Activated T-helper 1 cell treated with anti-CD3 and anti-CD28 coated beads, Interleukin-12 subunit alpha, Interleukin-12 subunit beta, Interleukin-2, Interleukin-4 antibody, amounts not matched to agents 30 ng/mL and 10 ng/mL and 1 ng/mL, durations not matched to agents 14 hours and 24 hours and 36 hours (primary cell): Measurements from ENCODE around the gene PRKAR2A. TPM values are rescaled to one million over a fixed set of nuclear protein-coding genes. Genes with fewer than 3 reads are reported as not detected.

Experiments
- DNase-seq: peaks from one replicate; pipeline ENCODE4 v3.0.0; 2021; ENCODE audit warnings: low spot score
- H3K27ac Mint-ChIP-seq: one replicate; pipeline ENCODE4 v1.8.0; 2021; ENCODE audit warnings: mild to moderate bottlenecking, mixed read lengths
- H3K27me3 Mint-ChIP-seq: one replicate; pipeline ENCODE4 v1.8.0; 2022; ENCODE audit warnings: mild to moderate bottlenecking, moderate library complexity, mixed read lengths; ENCODE audit not compliant: insufficient read depth
- H3K36me3 Mint-ChIP-seq: one replicate; pipeline ENCODE4 v1.8.0; 2021; ENCODE audit warnings: low read depth, mixed read lengths
- H3K4me1 Mint-ChIP-seq: one replicate; pipeline ENCODE4 v1.8.0; 2021; ENCODE audit warnings: low read depth, mixed read lengths
- H3K4me3 Mint-ChIP-seq: one replicate; pipeline ENCODE4 v1.8.0; 2021; ENCODE audit warnings: mild to moderate bottlenecking, moderate library complexity, mixed read lengths
- H3K9me3 Mint-ChIP-seq: one replicate; pipeline ENCODE4 v1.8.0; 2021; ENCODE audit warnings: mixed read lengths
- intact Hi-C: fragments of 100-400 bp; cut with micrococcal nuclease; formaldehyde crosslinking; loops from one replicate; pipeline ENCODE4 v1.15.1; 2024
- total RNA-seq: library from RNA; stranded (reverse); gene quantifications from 2 replicates; pipeline ENCODE4 v1.2.3, GENCODE V29; 2022

Gene PRKAR2A
- 34.7 and 38.8 TPM in 2 replicates for total RNA-seq

- Mint-ChIP-seq H3K4me1 (peaks cover 22% of the 10 kb centered on the region), H3K27me3 (no peaks in the 10 kb centered on the region), H3K36me3 (peaks cover 7% of the 10 kb centered on the region), H3K27ac (peak within 1 kb of the TSS; percentile 71), H3K4me3 (peak within 1 kb of the TSS; percentile 87), H3K9me3 (no peaks in the 10 kb centered on the region)
- intact Hi-C loops = loop anchor here (1.0 to 2.0 kb wide), 7 partner anchors 35 to 659 kb away; partner anchors contain the start of genes ARIH2, CDC25A, DAG1 and P4HTM
- DNase-seq = peak; percentile 79
Observed at GRCh38 chr3:48847504-48848423, at the start of gene PRKAR2A. TSS of gene PRKAR2A (minus strand) at chr3:48847874. CDS start at chr3:48847596, 278 bp downstream.

GRCh38 chr3:48896936-48897335 is 49.3 kb upstream of the PRKAR2A start:
- peak overlapping the region; percentile 43 for H3K4me3 Mint-ChIP-seq
- peak overlapping the region; percentile 47 for H3K27ac Mint-ChIP-seq
- H3K36me3 Mint-ChIP-seq = peaks cover 4% of the 10 kb centered on the region
- intact Hi-C loops = loop anchor here (5.0 to 10.0 kb wide), 3 partner anchors 35 to 422 kb away; partner anchors contain the start of gene WDR6
- H3K9me3 Mint-ChIP-seq = no peaks in the 10 kb centered on the region
- no peaks in the 10 kb centered on the region for H3K27me3 Mint-ChIP-seq
- DNase-seq = no peak
- peaks cover 29% of the 10 kb centered on the region for H3K4me1 Mint-ChIP-seq

- Mint-ChIP-seq H3K27me3 (no peaks in the 10 kb centered on the region), H3K4me3 (no peak overlapping the region), H3K4me1 (peaks cover 28% of the 10 kb centered on the region), H3K36me3 (peaks cover 4% of the 10 kb centered on the region), H3K27ac (no peak overlapping the region), H3K9me3 (no peaks in the 10 kb centered on the region)
- DNase-seq = no peak
- intact Hi-C loops = loop anchor here (10.0 kb wide), 1 partner anchor 420 kb away; no protein-coding TSS in a partner anchor
Observed at GRCh38 chr3:48894516-48894915, 46.8 kb upstream of the PRKAR2A start.

- Mint-ChIP-seq H3K27ac (no peak overlapping the region), H3K4me1 (peaks cover 1% of the 10 kb centered on the region), H3K4me3 (no peak overlapping the region), H3K27me3 (no peaks in the 10 kb centered on the region), H3K36me3 (peaks cover 6% of the 10 kb centered on the region), H3K9me3 (no peaks in the 10 kb centered on the region)
- intact Hi-C loops = loop anchor here (10.0 kb wide), 1 partner anchor 417 kb away; no protein-coding TSS in a partner anchor
- DNase-seq = no peak
Observed at GRCh38 chr3:48891606-48892005, 43.9 kb upstream of the PRKAR2A start.

- H3K27me3 Mint-ChIP-seq = no peaks in the 10 kb centered on the region
- intact Hi-C loops = no loop called here
- no peak overlapping the region for H3K4me3 Mint-ChIP-seq
- H3K4me1 Mint-ChIP-seq = no peaks in the 10 kb centered on the region
- H3K9me3 Mint-ChIP-seq = no peaks in the 10 kb centered on the region
- DNase-seq = no peak
- H3K36me3 Mint-ChIP-seq = peaks cover 11% of the 10 kb centered on the region
- no peak overlapping the region for H3K27ac Mint-ChIP-seq
Observed at GRCh38 chr3:48885753-48886152, 38.1 kb upstream of the PRKAR2A start.

DNA sequence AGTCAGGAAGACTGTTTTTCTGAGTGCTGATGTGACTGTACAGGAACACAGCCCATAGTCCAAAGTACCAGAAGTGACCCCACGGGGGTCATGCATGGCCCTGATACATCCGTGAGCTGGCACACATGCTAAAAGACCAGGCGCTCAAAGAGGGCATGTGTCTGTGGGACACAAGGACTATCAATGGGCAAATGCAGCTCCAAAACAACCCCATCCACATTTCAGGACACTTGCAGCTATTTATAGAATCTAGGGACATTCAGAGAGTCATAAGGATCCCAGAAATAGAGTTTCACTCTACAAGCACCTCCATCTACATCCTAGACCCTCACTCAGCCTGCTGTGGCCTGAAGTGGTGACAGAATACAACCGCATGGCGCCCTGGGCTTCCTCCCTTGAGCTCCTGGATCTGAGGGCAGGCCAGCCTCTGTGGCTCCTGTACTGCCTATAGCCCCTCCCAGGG is 34.0 kb upstream of the PRKAR2A start:
- H3K27ac Mint-ChIP-seq = no peak overlapping the region
- no peaks in the 10 kb centered on the region for H3K4me1 Mint-ChIP-seq

DNA sequence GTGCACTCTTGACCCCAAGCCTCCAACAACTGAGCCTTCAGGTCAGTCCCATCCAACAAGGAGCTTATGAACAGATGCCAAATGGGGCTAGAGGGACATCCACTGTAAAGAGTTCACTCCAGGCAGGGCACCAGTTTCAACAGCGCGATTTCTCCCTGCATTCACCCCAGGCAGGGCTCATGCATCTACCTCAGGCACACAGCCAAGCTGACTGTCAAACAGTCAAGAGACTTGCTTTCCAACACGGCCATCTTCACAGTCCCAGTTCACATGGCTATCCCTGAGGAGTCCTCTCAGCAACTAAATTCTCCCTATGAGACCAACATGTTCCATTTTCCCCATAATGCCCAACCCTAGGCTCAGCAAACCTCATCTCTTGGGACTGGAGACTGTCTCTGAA is 33.3 kb upstream of the PRKAR2A start:
- intact Hi-C loops = no loop called here
- Mint-ChIP-seq H3K4me3 (no peak overlapping the region), H3K4me1 (no peaks in the 10 kb centered on the region), H3K27me3 (no peaks in the 10 kb centered on the region), H3K27ac (no peak overlapping the region), H3K36me3 (peaks cover 11% of the 10 kb centered on the region), H3K9me3 (no peaks in the 10 kb centered on the region)
- DNase-seq = no peak

More for the DNA sequence above, 34.0 kb upstream of the PRKAR2A start:
- intact Hi-C loops = no loop called here
- no peak overlapping the region for H3K4me3 Mint-ChIP-seq
- H3K9me3 Mint-ChIP-seq = no peaks in the 10 kb centered on the region
- no peak for DNase-seq
- H3K36me3 Mint-ChIP-seq = peaks cover 11% of the 10 kb centered on the region
- no peaks in the 10 kb centered on the region for H3K27me3 Mint-ChIP-seq

DNA sequence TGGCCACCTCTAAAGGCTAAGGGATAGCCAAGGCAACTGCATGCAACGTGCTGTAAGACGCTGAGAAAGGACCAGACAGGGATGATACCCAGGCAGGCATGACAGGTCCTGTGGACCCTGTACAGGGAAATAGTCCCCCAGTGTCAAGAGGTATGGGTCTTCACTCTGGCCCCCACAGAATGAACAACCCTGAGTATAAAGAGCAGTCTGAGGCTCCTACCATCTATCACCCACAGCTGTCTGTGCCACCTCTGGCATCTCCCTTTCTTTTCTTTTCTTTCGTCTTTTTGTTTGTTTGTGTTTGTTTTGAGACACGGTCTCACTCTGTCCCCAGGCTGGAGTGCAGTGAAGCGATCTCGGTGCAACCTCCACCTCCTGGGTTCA is 32.3 kb upstream of the PRKAR2A start:
- Mint-ChIP-seq H3K4me1 (no peaks in the 10 kb centered on the region), H3K36me3 (peaks cover 8% of the 10 kb centered on the region), H3K4me3 (no peak overlapping the region), H3K27me3 (no peaks in the 10 kb centered on the region), H3K27ac (no peak overlapping the region), H3K9me3 (no peaks in the 10 kb centered on the region)
- intact Hi-C loops = no loop called here
- DNase-seq = no peak

DNA sequence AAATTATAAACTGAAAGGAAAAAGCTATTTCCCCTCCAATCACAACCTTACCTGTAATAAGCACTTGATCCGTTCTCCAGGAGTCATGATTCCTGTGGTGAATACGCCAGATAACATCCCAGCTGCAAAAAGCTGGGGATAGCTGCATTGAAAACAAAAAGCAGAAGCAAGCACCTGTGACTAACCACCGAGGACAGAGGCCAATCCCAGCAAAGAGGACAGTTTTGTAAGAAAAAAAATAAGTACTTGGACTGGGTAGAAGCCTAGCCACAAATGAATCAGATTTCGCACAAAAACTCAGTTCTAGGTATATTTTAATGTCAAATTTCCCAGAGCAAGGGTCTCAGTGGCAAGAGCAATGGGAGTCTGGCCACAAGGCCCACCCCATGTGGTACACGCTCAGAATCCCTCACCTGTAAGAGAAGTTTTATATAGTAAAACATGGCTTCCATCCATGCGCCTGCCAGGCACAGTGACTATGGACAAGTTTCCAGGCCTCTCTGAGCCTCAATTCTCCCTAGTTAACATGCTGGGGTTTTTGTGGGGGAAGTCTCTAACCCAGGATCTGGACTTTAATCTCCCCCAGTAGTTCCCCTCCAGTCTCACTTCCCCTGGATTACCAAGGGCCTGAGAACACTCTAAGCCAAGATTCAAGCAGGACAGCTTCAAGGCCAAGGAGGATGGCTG is 31.8 kb upstream of the PRKAR2A start:
- H3K27ac Mint-ChIP-seq = no peak overlapping the region
- H3K27me3 Mint-ChIP-seq = no peaks in the 10 kb centered on the region
- intact Hi-C loops = no loop called here
- no peaks in the 10 kb centered on the region for H3K4me1 Mint-ChIP-seq
- H3K4me3 Mint-ChIP-seq = no peak overlapping the region
- H3K36me3 Mint-ChIP-seq = peaks cover 8% of the 10 kb centered on the region
- H3K9me3 Mint-ChIP-seq = no peaks in the 10 kb centered on the region
- DNase-seq = no peak

GRCh38 chr3:48877671-48878070 is 30.0 kb upstream of the PRKAR2A start:
- Mint-ChIP-seq H3K4me3 (no peak overlapping the region), H3K27ac (no peak overlapping the region), H3K4me1 (no peaks in the 10 kb centered on the region), H3K9me3 (no peaks in the 10 kb centered on the region), H3K27me3 (no peaks in the 10 kb centered on the region), H3K36me3 (peaks cover 6% of the 10 kb centered on the region)
- intact Hi-C loops = no loop called here
- no peak for DNase-seq

DNA sequence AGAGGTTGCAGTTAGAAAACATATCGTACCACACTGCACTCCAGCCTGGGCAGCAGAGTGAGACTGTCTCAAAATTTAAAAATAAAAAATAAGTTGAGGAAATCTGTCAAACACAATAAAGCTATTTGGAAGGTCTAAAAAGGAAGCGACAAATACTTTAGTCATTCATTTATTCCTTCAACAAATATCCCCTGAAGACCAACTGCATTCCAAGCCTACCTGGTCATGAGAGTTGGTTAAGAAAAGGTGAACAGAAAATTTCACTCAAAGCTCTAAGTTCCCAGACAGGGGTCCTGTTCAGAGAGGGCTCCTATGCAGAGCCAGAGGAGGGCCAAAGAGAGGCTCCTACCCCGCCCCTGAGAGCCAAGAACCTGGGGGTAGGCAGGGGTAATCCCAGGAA is 15.4 kb upstream of the PRKAR2A start:
- DNase-seq = no peak
- no peaks in the 10 kb centered on the region for H3K27me3 Mint-ChIP-seq
- H3K4me1 Mint-ChIP-seq = no peaks in the 10 kb centered on the region
- H3K4me3 Mint-ChIP-seq = no peak overlapping the region
- peaks cover 12% of the 10 kb centered on the region for H3K36me3 Mint-ChIP-seq
- intact Hi-C loops = no loop called here
- no peak overlapping the region for H3K27ac Mint-ChIP-seq
- H3K9me3 Mint-ChIP-seq = no peaks in the 10 kb centered on the region

GRCh38 chr3:48859206-48859605 is 11.5 kb upstream of the PRKAR2A start:
- Mint-ChIP-seq H3K36me3 (peaks cover 17% of the 10 kb centered on the region), H3K4me1 (peaks cover 6% of the 10 kb centered on the region), H3K9me3 (no peaks in the 10 kb centered on the region), H3K4me3 (no peak overlapping the region), H3K27me3 (no peaks in the 10 kb centered on the region), H3K27ac (no peak overlapping the region)
- DNase-seq = no peak
- intact Hi-C loops = no loop called here

DNA sequence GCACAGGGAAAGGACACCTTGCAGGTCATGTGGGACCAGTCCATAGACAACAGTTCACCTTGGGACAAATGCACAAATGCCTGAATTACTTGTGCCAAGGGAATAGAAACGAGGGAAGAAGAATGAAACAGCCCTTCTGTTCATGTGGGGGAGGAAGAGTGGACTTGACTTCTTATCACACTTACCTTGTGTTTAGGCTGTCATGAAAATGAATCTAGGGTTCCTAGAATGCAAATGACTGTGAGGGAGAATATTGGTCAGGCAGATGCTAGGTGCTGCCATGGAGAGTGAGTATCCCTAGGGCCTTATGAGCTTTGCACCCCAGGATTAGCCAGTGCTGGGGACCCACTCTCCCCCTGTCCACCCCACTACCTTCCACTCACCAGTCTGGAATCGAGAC is 11.0 kb upstream of the PRKAR2A start:
- Mint-ChIP-seq H3K27me3 (no peaks in the 10 kb centered on the region), H3K36me3 (peaks cover 17% of the 10 kb centered on the region), H3K9me3 (no peaks in the 10 kb centered on the region), H3K4me3 (no peak overlapping the region), H3K4me1 (peaks cover 6% of the 10 kb centered on the region), H3K27ac (no peak overlapping the region)
- intact Hi-C loops = no loop called here
- no peak for DNase-seq
